Astrocyte of the cerebellum (primary cell): ENCODE data around the gene RILP.

ENCODE experiments used
- DNase-seq: peaks from one replicate; pipeline ENCODE4 v3.0.0-alpha.2; 2011; ENCODE audit warnings: low read depth
- H3K4me3 ChIP-seq: 2 replicates; pipeline ENCODE4 v1.5.1; 2011; ENCODE audit warnings: mild to moderate bottlenecking, low read depth, low read length, moderate library complexity
- CTCF ChIP-seq: IDR thresholded peaks from 2 replicates; pipeline ENCODE4 v1.5.1; 2012; ENCODE audit warnings: low read length, low read depth, moderate library complexity, mild to moderate bottlenecking; ENCODE audit errors: missing control alignments
- in situ Hi-C: cut with HindIII; loops from 2 replicates; pipeline ENCODE4 v1.10.0; 2017; ENCODE audit warnings: low sequenced_read_pairs

Gene RILP

GRCh38 chr17:1623057-1623630 is 26.5 kb downstream of the RILP start:
- H3K4me3 ChIP-seq = no peak overlapping the region
- in situ Hi-C loops = no loop called here
- DNase-seq = no peak
- TF ChIP-seq CTCF = no peak

- in situ Hi-C loops = no loop called here
- DNase-seq = no peak
- no peak overlapping the region for H3K4me3 ChIP-seq
Observed at GRCh38 chr17:1621273-1621954, 28.3 kb downstream of the RILP start.

GRCh38 chr17:1620486-1620885 is 29.2 kb downstream of the RILP start:
- TF ChIP-seq CTCF = no peak
- DNase-seq = no peak
- in situ Hi-C loops = no loop called here
- H3K4me3 ChIP-seq = no peak overlapping the region

More at GRCh38 chr17:1621273-1621954, 28.3 kb downstream of the RILP start:
- no peak for TF ChIP-seq CTCF

GRCh38 chr17:1617620-1618174 is 32.0 kb downstream of the RILP start:
- no peak for TF ChIP-seq CTCF
- in situ Hi-C loops = no loop called here
- no peak overlapping the region for H3K4me3 ChIP-seq
- peak; percentile 49 for DNase-seq

GRCh38 chr17:1616101-1616500 is 33.6 kb downstream of the RILP start:
- no peak for DNase-seq
- H3K4me3 ChIP-seq = no peak overlapping the region
- no peak for TF ChIP-seq CTCF
- in situ Hi-C loops = no loop called here

- no peak for TF ChIP-seq CTCF
- in situ Hi-C loops = no loop called here
- no peak for DNase-seq
- H3K4me3 ChIP-seq = no peak overlapping the region
Observed at GRCh38 chr17:1612400-1612799, 37.3 kb downstream of the RILP start.
